Right ventricle myocardium superior (tissue), 1 donor: ENCODE data around the gene PYCR2. TPM values are rescaled to one million over a fixed set of nuclear protein-coding genes. Genes with fewer than 3 reads are reported as not detected.
"Not testable (repeated sequence)": the region's sequence is repeated elsewhere in the genome, so short reads cannot be mapped to it uniquely, and the experiment has no call there.

Source experiments
- ATAC-seq: fragments of 200-7000 bp; cut with Tn5 transposase; one replicate; pipeline ENCODE4 v1.9.1; 2020; ENCODE audit warnings: mild to moderate bottlenecking; ENCODE audit not compliant: poor library complexity
- DNase-seq: peaks from one replicate; pipeline ENCODE4 v3.0.0-alpha.2; 2020
- intact Hi-C: fragments of 100-400 bp; cut with DNase I; formaldehyde crosslinking; loops from one replicate; pipeline ENCODE4 v1.11.2; 2022
- long read RNA-seq: library from polyadenylated mRNA; unstranded; transcript quantifications from one replicate; pipeline ENCODE4 v2.0.0, GENCODE V29; 2021
- total RNA-seq: library from RNA; stranded (reverse); fragmentation: NEBNext Ultra II Directional; extraction: Animal tissue kit (Norgen Biotek cat#: 25700); gene quantifications from one replicate; pipeline ENCODE4 v1.2.1, GENCODE V29; 2021
- donor health status: DM: no; HTN: yes; CAD: no; lungs with severe emphysema.

PYCR2 gene
- 60.3 TPM for total RNA-seq
- long read RNA-seq, transcript PYCR2-201 (7 exons, 1,689 nt): major isoform, 146 of 172 reads
- long read RNA-seq, partial matches to known transcripts: 7 of 172 reads
- long read RNA-seq, other reads (novel, unspliced or antisense): 18 of 172 reads

DNA sequence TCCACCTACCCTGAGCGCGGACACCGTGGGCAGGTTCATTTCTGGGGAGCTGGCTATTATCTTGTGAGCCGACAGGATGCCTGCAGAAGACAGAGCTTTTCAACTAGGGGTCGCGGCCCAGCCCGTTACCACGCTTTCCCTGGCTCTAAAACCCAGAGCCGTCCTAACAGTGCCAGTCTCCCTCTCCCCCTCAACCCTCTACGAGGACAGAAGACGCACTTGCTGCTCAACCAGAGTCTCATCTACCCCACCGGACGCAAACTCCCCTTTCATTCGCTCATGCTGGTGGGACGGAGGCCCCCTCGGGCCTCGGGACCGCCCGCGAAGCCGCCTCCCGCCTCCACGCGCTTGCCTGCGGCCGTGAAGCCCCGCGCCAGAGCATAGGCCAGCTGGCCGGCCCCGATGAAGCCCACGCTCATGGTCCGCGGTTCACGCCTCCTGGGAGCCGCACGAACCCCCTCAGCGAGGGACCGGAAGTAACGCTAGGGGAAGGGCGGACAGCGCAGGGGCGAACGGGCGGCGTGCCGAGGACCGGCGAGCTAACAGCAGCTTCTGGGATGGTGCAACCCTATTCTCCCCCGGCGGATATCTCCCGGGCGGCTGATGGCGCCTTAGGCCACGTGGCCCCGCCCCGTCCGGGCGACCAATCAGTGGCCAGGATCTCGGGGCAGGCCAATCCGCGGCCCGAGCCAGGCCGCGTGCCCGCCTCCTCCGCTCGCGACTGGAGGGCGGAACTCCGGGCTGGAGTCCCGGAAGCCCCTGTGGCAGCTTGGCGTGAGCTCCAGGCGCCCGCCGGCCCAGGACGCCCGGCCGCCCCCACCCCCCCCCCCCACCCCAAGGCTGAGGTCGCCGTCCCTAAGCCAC lies at the start of gene PYCR2:
PYCR2 (minus strand) TSS at position 559 of the 864 bp plus-strand sequence; CDS start at position 419, 140 bp downstream.
- intact Hi-C loops: no loop called here
- ATAC-seq (peak; percentile 100), DNase-seq (peak; percentile 98)

DNA sequence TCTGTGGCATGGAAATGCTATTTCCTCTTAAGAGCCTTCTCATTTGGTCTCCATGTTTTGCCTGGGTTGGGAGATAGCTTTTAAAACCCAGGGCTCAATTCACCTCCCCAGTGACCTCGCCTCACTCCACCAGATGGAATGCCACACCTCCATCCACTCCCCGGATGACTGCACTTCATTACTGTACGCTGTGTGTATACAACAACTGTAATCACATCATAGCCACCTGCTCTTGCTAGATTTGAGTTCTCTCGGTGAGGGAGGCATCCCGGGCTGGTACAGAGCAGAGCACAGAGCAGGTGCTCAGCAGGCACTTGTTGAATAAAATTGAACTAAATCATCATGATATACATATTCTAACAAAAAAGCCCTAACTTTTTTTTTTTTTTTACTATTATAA lies 49.1 kb upstream of the PYCR2 start:
- no peak for DNase-seq
- no peak for ATAC-seq
- intact Hi-C loops: loop anchor here (10.0 kb wide), 1 partner anchor 198 kb away; the partner anchor contains the start of gene SRP9

DNA sequence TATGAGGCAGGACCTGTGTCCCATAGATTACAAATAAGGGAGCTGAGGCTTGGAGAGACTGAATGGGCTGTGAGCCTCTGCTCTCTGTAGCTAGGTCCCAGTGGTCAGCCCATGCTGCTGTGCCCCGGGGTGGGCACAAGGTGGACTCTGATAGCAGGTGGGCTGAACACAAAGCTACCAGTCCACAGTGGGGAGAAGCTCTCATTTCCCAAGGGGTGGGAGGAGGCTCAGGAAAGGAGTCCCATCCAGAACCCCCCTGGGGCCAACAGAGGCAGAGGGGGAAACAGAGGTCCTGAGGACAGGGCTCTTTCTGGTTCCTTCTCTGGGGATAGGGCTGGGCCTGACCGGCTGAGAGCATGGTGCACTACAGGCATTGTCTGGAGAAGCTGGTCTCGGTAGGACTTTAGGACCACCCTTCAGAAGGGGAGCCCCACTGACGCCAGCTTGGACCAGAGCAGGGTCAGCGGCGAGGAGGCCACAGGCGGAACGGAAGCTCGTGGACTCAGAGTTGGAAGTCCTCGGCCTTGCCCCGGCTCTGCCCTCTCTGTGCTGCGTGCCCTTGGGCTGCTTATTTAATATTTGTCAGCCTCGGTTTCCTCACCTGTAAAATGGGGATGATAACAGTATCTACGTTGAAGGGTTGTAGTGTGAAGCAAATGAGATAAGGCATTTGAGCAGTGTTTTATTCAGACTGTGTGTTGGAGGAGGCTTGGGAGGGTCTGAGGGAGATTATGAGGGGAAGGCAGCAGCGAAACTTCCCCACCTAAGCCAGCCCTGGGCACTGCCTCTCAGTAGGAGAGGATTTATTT lies 48.5 kb upstream of the PYCR2 start:
- ATAC-seq (no peak), DNase-seq (no peak)
- intact Hi-C loops: loop anchor here (10.0 kb wide), 1 partner anchor 198 kb away; the partner anchor contains the start of gene SRP9

DNA sequence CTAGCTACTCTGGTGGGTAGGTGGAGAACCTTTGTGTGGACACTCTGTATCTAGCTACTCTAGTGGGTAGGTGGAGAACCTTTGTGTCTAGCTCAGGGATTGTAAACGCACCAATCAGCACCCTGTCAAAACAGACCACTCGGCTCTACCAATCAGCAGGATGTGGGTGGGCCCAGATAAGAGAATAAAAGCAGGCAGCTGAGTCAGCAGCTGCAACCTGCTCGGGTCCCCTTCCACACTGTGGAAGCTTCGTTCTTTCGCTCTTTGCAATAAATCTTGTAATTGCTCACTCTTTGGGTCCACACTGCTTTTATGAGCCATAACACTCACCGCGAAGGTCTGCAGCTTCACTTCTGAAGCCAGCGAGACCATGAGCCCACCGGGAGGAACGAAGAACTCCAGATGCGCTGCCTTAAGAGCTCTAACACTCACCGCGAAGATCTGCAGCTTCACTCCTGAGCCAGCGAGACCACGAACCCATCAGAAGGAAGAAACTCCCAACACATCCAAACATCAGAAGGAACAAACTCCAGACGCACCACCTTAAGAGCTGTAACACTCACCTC lies 46.6 kb upstream of the PYCR2 start:
- intact Hi-C loops: loop anchor here (10.0 kb wide), 1 partner anchor 196 kb away; the partner anchor contains the start of gene SRP9
- DNase-seq, ATAC-seq: not testable (repeated sequence)

DNA sequence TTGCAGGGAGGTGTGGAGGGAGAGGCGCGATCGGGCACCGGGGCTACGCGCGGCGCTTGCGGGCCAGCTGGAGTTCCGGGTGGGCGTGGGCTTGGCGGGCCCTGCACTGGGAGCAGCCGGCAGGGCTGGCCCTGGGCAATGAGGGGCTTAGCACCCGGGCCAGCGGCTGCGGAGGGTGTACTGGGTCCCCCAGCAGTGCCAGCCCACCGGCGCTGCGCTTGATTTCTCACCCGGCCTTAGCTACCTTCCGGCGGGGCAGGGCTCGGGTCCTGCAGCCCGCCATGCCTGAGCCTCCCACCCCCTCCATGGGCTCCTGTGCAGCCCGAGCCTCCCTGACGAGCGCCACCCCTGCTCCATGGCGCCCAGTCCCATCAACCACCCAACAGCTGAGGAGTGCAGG lies 45.7 kb upstream of the PYCR2 start:
- ATAC-seq: not testable (repeated sequence)

DNA sequence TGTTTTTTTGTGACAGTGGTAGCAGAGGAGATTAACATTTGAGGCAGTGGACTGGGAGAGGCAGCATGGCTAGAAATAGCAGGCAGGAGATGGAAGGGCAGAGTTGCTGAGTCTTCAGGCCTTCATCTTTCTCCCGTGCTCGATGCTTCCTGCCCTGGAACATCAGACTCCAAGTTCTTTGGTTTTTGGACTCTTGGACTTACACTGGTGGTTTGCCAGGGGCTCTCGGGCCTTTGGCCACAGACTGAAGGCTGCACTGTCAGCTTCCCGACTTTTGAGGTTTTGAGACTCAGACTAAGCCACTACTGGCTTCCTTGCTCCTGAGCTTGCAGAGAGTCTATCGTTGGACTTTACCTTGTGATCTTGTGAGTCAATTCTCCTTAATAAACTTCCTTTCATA lies 41.2 kb upstream of the PYCR2 start:
- ATAC-seq (no peak), DNase-seq (no peak)
- intact Hi-C loops: no loop called here

More for the DNA sequence above, 45.7 kb upstream of the PYCR2 start:
- DNase-seq: not testable (repeated sequence)
- intact Hi-C loops: loop anchor here (10.0 kb wide), 1 partner anchor 195 kb away; the partner anchor contains the start of gene SRP9

DNA sequence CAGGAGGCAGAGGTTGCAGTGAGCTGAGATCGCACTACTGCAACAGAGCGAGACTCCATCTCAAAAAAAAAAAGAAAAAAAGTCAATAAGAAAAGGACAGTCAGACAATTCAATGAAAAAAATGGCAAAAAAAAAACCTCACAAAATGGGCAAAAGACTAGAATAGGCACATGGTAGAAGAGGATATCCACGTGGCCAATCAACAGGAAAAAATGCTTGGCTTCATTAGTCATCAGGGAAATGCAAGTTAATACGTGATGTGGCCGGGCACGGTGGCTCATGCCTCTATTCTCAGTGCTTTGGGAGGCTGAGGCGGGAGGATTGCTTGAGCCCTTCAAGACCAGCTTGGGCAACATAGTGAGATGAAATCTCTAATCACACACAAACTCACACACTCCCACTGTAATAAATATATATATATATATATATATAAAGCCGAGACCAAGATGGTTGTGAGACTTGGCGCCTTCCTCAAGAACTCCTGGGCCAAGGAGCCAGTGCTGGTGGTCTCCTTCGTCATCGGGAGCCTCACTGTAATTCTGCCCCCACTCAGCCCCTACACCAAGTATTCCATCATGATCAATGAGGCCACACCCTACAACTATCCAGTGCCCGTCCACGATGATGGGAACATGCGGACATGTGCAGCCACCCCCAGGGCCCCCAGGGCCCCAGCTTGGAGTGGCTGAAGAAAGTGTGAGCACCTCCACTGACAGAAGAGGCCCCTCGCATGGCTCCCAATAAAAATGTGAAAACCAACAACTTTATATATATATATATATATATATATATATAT lies 39.9 kb upstream of the PYCR2 start:
- no peak for ATAC-seq
- no peak for DNase-seq

DNA sequence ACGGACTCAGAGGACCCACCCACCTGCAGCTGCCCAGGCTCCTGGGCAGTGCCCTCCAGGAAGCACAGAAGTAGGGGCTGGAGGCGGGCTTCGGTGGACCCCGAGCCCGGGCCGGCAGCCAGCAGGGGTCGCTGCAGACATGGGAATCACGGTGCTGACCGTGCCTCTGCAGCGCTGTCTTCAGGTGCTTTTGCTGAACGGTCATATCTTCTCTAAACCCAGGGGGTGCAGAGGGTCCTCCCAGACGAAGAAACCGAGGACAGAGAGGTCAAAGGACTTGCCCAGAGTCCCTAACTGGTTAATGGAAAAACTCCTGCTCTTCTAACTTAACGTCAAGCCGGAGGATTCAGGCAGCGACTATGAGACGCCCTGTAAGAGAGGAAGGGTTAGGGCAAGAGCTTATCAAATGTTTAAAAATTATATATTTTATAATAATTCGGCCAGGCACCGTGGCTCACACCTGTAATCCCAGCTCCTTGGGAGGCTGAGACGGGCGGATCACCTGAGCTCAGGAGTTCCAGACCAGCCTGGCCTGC lies 38.5 kb upstream of the PYCR2 start:
- peak; percentile 65 for ATAC-seq
- DNase-seq: peak; percentile 67
- intact Hi-C loops: no loop called here

More for the DNA sequence above, 39.9 kb upstream of the PYCR2 start:
- intact Hi-C loops: no loop called here

DNA sequence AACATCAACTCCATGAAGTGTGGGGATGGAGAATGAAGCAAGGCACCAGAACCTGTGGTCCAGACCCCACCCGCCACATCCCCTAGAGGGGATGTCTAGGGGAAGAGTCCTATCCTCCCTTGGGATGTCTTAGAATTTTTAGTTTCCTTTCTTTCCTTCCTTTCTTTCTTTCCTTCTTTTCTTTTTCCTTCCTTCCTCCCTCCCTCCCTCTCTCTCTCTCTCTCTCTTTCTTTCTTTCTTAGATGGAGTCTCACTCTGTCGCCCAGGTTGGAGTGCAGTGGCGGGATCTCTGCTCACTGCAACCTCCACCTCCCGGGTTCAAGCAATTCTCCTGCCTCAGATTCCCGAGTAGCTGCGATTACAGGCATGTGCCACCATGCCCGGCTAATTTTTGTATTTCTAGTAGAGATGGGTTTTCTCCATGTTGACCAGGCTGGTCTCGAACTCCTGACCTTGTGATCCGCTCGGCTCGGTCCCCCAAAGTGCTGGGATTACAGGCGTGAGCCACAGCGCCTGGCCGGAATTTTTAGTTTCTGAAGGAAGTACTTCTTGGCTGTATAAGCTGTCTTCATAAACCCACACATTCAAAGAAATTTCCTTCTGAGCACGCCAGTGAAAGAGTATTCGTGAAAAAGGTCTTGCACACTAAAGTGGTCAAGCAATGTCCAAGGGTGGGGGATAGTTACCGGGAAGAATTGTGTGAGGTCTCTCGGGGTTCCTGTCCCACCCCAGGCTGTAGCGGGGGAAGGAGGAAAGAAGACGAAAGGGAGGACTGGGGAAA lies 37.8 kb upstream of the PYCR2 start:
- intact Hi-C loops: no loop called here
- DNase-seq: no peak
- ATAC-seq: no peak

DNA sequence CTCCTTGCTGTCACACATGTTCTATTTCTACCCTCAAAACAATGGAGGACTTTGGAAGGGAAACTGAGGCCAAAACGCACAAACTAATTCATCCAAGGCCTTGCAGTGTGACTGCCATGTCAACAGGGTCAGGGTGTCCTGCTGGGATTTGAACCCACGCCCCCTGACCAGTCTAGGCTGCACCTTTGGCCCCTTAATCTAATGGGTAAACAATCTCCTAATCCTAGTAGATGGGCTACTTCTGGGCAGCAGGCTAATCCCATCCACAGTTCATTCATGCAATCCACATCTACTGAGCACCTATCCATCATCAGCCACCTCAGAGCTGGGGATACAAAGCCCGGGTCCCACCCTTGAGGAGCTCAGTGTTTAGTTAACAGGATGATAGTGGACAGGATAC lies 34.0 kb upstream of the PYCR2 start:
- intact Hi-C loops: no loop called here
- ATAC-seq (no peak), DNase-seq (no peak)

DNA sequence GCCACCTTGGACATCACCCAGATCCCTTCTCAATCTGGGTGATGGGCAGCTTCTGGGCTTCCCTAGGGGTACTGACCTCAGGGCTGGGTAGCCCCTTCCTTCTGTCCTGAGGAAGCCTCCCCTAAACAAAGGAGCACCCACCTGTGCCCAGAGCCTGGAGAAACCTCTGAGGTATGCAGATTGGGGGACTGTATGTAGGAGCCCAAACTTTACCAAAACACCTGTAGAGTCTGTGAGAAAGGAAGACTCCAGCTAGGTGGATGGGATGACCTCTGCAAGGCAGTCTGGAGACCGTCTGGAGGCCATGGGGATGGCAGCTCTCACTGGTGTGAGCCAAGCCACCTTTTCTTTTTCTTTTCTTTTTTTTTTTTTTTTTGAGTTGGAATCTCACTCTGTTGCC lies 30.7 kb upstream of the PYCR2 start:
- intact Hi-C loops: no loop called here
- ATAC-seq: no peak

DNA sequence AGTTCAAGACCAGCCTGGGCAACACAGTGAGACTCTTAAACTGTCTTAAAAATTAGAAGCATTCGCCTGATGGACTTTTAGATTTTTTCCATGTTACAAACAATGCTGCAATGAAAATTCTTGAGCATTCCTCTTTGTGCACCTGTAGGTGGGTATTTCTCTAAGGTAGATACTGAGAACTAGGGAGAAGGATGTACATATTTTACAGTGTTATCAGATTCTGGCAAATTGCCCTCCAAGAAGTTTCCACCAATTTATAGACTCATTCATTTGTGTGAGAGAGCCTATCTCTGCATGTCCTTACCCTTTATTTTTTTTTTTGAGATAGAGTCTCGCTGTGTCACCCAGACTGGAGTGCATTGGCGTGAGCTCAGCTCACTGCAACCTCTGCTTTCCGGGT lies 29.3 kb upstream of the PYCR2 start:
- intact Hi-C loops: no loop called here
- DNase-seq (no peak), ATAC-seq (no peak)

More for the DNA sequence above, 30.7 kb upstream of the PYCR2 start:
- DNase-seq: no peak

DNA sequence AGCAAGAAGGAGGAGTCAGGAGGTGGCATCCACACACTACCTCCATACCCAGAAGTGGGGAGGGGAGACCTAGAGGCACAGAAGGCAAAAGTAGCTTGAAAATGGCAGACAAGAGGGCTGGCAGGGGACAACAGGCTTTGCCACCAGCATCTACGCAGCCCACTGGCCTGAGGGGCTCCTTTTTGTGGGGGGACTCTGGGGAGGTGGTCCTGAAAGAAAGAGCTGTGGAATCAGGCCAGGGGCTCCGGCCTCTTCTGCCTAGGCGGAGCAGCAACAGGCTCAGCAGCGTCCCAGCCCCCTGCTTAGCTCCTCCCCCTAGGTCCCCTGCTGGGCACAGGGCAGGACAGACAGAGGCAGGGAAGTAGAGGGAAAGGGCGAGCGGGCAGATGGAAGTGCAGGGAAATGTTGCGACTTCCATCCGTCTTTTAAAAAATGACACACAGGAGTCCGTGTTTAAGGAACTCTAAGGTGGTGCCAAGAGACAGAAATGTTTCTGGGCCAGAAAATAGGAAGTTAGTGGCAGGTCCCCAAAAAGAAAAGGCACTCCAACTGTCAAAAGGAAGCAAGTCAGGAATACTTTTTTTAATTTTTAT lies 27.0 kb upstream of the PYCR2 start:
- no peak for DNase-seq
- no peak for ATAC-seq
- intact Hi-C loops: no loop called here

DNA sequence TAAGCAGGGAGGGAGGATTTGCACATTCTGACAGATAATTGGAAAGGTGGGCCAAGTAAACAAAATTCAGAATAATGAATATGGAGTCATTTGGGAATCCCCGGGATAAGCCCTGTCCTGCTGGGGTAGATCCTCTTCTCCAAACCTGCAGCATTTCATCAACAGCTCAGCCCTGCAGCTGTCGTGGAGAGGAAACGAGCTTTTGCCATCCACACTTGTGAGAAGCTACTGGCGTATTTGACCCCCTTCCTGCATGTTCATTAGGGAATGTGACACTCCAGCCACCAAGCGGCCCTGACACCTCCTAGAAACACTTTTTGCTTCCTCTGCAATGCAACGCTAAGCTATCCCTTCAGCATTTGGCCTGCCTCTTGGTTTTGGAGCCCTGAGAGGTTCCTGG lies 25.0 kb upstream of the PYCR2 start:
- intact Hi-C loops: no loop called here
- DNase-seq (no peak), ATAC-seq (no peak)

DNA sequence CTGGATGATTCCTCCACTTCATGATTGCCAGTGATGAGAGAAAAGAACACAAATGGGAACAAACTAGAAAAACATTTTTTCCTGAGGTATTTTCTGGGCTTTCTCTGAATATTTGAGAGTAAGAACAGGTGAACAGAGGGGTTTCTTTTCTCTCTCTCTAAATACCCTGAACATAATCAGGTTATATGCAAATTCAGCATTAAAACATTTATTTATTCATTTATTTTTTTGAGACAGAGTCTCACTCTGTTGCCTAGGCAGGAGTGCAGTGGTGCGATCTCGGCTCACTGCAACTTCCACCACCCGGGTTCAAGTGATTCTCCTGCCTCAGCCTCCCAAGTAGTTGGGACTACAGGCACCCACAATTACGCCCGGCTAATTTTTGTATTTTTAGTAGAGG lies 22.8 kb upstream of the PYCR2 start:
- DNase-seq (no peak), ATAC-seq (no peak)
- intact Hi-C loops: no loop called here

DNA sequence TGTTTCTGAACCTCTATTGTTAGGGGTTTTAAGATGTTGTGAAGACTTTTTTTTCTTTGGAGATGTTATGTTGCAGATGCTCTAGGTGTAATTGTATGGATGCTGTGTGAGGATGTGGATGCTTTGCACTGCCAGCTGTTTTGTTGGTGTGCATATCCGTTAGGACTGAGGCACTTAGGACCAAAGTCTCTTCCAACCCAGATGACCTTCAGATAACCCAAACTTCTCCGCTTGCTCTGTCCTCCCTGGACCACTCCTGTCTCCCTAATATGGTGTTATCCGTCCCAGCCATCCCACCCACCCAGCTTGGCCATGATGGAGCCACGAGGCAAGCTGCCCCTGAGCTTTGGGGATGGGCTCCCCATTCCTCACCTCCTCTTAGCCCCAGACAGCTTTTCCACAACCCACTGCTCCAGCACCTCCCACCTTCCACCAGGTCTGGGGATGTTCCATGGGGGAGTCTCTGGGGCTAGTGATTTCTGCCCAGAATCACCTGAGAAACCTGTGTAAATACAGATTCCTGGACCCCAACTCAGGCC lies 22.1 kb upstream of the PYCR2 start:
- intact Hi-C loops: no loop called here
- DNase-seq (no peak), ATAC-seq (no peak)

DNA sequence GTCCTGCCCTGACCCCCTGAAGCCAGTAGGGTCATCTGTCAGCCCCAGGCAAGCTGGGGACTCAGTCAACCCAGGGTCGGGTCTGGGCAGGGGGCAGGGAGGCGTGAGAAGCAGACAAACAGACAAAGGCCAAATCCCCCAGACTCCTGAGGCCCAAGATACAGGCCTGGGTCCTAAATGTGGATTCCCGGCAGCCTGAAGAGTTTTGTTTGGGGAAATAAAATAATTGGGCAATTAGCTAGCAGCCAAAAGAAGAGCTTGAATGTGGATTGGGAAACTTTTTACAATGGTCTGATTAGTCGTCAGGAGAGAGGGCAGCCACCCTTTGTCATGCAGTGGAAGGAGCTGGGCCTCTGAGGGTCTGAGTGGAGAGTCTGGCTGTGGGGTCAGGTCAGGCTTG lies 21.5 kb upstream of the PYCR2 start:
- no peak for ATAC-seq
- intact Hi-C loops: no loop called here

More for the DNA sequence above, 21.5 kb upstream of the PYCR2 start:
- DNase-seq: no peak
